ENCODE results near the gene ANO6. TPM values are rescaled to one million over a fixed set of nuclear protein-coding genes. Genes with fewer than 3 reads are reported as not detected.

Gene ANO6
- total RNA-seq, 5 donors from 2014 or later (not counting 1 experiment from before 2014, with no cell fraction given), result 17.9 to 22.5 (median 20.3) TPM

DNA sequence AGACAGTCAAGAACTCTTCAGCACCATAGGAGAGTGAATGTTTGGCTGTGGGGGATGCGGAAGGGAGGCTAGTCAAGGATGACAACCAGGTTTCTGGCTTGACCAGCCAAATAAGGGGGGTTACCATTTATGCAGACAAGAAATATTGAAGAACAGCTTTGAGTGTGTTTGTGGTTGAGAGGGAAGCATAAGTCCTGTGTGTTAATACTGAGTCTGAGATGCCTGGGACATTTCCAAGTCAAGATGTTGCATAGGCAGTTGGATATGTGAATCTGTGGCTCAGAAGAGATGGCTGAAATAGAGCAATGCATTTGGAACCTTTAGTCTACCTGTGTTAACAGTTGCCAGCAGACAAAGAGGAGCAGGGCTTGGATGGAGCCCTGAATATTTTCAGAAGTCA, 66.1 kb downstream of the ANO6 start:
- Histone ChIP-seq H3K36me3 (ENCODE audit: control insufficient read depth in 2 of 2, extremely low read depth in 1 of 2, insufficient read depth in 1 of 2, low read length in 1 of 2) (no peaks in the 10 kb centered on the region), H3K27ac (ENCODE audit: low read length) (no peak overlapping the region), H3K27me3 (replicated peaks in 1 of 2; ENCODE audit: control insufficient read depth in 2 of 2, extremely low read depth in 1 of 2, insufficient read depth in 2 of 2, low read length in 1 of 2) (no peaks in the 10 kb centered on the region), H3K9me3 (no peaks in the 10 kb centered on the region), H3K4me1 (ENCODE audit: control insufficient read depth in 1 of 2, extremely low read depth in 1 of 2, insufficient read depth in 2 of 2, low read length in 2 of 2) (no peaks in the 10 kb centered on the region), H3K4me3 (ENCODE audit: control insufficient read depth in 1 of 2, extremely low read depth in 1 of 2, low read length in 1 of 2) (no peak overlapping the region)
- Mint-ChIP-seq H3K27me3 (no peaks in the 10 kb centered on the region), H3K9me3 (peaks cover 0 to 4% (median 0%) of the 10 kb centered on the region in 3 donors), H3K36me3 (peaks cover 41% of the 10 kb centered on the region), H3K27ac (no peak overlapping the region), H3K4me1 (peaks cover 3 to 16% (median 7%) of the 10 kb centered on the region in 3 donors), H3K4me3 (no peak overlapping the region)
- ChIA-PET CTCF (no interaction called here), POLR2A (no interaction called here)
- ATAC-seq (replicated peaks in 1 of 4) (no peak), DNase-seq (no peak)
- 100% methylated on average over 1 of the region's 1 CpG for WGBS (ENCODE audit: insufficient coverage)

DNA sequence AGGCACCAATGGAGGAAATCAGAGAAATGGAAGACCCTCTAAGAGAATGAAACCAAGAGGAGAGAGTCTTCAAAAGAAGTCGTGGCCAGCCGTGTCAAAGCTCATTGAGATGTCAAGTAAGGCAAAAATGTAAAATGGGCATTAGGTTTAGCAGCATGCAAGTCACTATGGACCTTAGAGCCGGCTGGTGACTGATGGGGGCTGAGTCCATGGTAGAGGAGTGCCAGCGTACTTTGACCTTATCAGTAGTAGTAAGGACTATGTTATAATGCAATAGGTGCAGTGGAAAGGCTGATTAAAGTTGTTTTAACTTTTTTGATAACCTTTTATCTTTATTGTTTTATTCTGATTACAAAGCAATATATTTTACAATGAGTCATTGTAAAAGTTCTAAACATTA, 66.5 kb downstream of the ANO6 start:
- DNase-seq (no peak), ATAC-seq (replicated peaks in 1 of 4) (no peak)
- Mint-ChIP-seq H3K9me3 (peaks cover 0 to 4% (median 0%) of the 10 kb centered on the region in 3 donors), H3K4me3 (no peak overlapping the region), H3K27me3 (no peaks in the 10 kb centered on the region), H3K4me1 (peaks cover 3 to 19% (median 7%) of the 10 kb centered on the region in 3 donors), H3K27ac (no peak overlapping the region), H3K36me3 (peaks cover 41% of the 10 kb centered on the region)
- WGBS (ENCODE audit: insufficient coverage), result 100% methylated on average over 2 of the region's 4 CpGs
- no peaks in the 10 kb centered on the region for H3K27me3 ChIP-seq (replicated peaks in 1 of 2; ENCODE audit: control insufficient read depth in 2 of 2, extremely low read depth in 1 of 2, insufficient read depth in 2 of 2, low read length in 1 of 2)
- H3K36me3 ChIP-seq (ENCODE audit: control insufficient read depth in 2 of 2, extremely low read depth in 1 of 2, insufficient read depth in 1 of 2, low read length in 1 of 2), result no peaks in the 10 kb centered on the region
- H3K27ac ChIP-seq (ENCODE audit: low read length), result no peak overlapping the region
- ChIA-PET POLR2A (no interaction called here), CTCF (no interaction called here)
- no peak overlapping the region for H3K4me3 ChIP-seq (ENCODE audit: control insufficient read depth in 1 of 2, extremely low read depth in 1 of 2, low read length in 1 of 2)
- no peaks in the 10 kb centered on the region for H3K9me3 ChIP-seq
- H3K4me1 ChIP-seq (ENCODE audit: control insufficient read depth in 1 of 2, extremely low read depth in 1 of 2, insufficient read depth in 2 of 2, low read length in 2 of 2), result no peaks in the 10 kb centered on the region

- peaks cover 38% of the 10 kb centered on the region for H3K36me3 Mint-ChIP-seq
- H3K9me3 ChIP-seq, result no peaks in the 10 kb centered on the region
- H3K4me3 Mint-ChIP-seq, result no peak overlapping the region
- DNase-seq (no peak), ATAC-seq (replicated peaks in 1 of 4) (no peak)
- peaks cover 3 to 21% (median 5%) of the 10 kb centered on the region in 3 donors for H3K4me1 Mint-ChIP-seq
- no peak overlapping the region for H3K27ac Mint-ChIP-seq
- H3K27me3 ChIP-seq (replicated peaks in 1 of 2; ENCODE audit: control insufficient read depth in 2 of 2, extremely low read depth in 1 of 2, insufficient read depth in 2 of 2, low read length in 1 of 2), result no peaks in the 10 kb centered on the region
- no peaks in the 10 kb centered on the region for H3K27me3 Mint-ChIP-seq
- 100% methylated on average over 1 of the region's 8 CpGs for WGBS (ENCODE audit: insufficient coverage)
- no peak overlapping the region for H3K27ac ChIP-seq (ENCODE audit: low read length)
- no peaks in the 10 kb centered on the region for H3K4me1 ChIP-seq (ENCODE audit: control insufficient read depth in 1 of 2, extremely low read depth in 1 of 2, insufficient read depth in 2 of 2, low read length in 2 of 2)
- ChIA-PET CTCF (no interaction called here), POLR2A (no interaction called here)
- H3K36me3 ChIP-seq (ENCODE audit: control insufficient read depth in 2 of 2, extremely low read depth in 1 of 2, insufficient read depth in 1 of 2, low read length in 1 of 2), result no peaks in the 10 kb centered on the region
- no peak overlapping the region for H3K4me3 ChIP-seq (ENCODE audit: control insufficient read depth in 1 of 2, extremely low read depth in 1 of 2, low read length in 1 of 2)
- peaks cover 0 to 4% (median 0%) of the 10 kb centered on the region in 3 donors for H3K9me3 Mint-ChIP-seq
Measured at GRCh38 chr12:45284096-45284901, 68.4 kb downstream of the ANO6 start.

DNA sequence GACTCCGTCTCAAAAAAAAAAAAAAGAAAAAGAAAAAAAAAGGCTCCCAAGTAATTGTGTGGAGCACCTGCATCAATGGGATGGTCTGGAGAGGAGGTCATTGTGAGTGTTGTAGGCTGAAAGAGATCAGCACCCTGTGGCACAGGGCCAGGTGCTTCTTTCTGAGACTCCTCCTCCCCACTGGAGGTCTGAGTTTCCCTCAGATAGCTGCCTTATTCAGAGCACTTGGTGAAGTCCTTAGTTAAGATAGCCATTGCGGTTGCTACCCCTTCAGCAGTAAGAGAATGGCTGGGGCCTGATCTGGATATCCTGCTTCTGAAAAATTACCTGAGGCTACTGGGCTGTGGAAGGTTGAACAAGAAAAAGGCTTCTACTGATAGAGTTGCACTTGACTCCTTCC, 69.8 kb downstream of the ANO6 start:
- no peak overlapping the region for H3K4me3 Mint-ChIP-seq
- peaks cover 26% of the 10 kb centered on the region for H3K36me3 Mint-ChIP-seq
- H3K4me1 Mint-ChIP-seq, result peaks cover 3 to 21% (median 5%) of the 10 kb centered on the region in 3 donors
- Histone ChIP-seq H3K4me1 (ENCODE audit: control insufficient read depth in 1 of 2, extremely low read depth in 1 of 2, insufficient read depth in 2 of 2, low read length in 2 of 2) (no peaks in the 10 kb centered on the region), H3K27me3 (replicated peaks in 1 of 2; ENCODE audit: control insufficient read depth in 2 of 2, extremely low read depth in 1 of 2, insufficient read depth in 2 of 2, low read length in 1 of 2) (no peaks in the 10 kb centered on the region), H3K27ac (ENCODE audit: low read length) (no peak overlapping the region), H3K4me3 (ENCODE audit: control insufficient read depth in 1 of 2, extremely low read depth in 1 of 2, low read length in 1 of 2) (no peak overlapping the region), H3K9me3 (no peaks in the 10 kb centered on the region), H3K36me3 (ENCODE audit: control insufficient read depth in 2 of 2, extremely low read depth in 1 of 2, insufficient read depth in 1 of 2, low read length in 1 of 2) (no peaks in the 10 kb centered on the region)
- peaks cover 0 to 4% (median 0%) of the 10 kb centered on the region in 3 donors for H3K9me3 Mint-ChIP-seq
- DNase-seq, result no peak
- whole genome bisulfite sequencing (ENCODE audit: insufficient coverage), result no CpG with 5 or more reads among the region's 2 CpGs
- ATAC-seq (replicated peaks in 1 of 4), result no peak
- no peaks in the 10 kb centered on the region for H3K27me3 Mint-ChIP-seq
- ChIA-PET CTCF (no interaction called here), POLR2A (no interaction called here)
- H3K27ac Mint-ChIP-seq, result no peak overlapping the region

- Mint-ChIP-seq H3K27me3 (no peaks in the 10 kb centered on the region), H3K4me3 (no peak overlapping the region), H3K4me1 (peaks cover 3 to 16% (median 5%) of the 10 kb centered on the region in 3 donors), H3K27ac (no peak overlapping the region), H3K9me3 (peaks cover 0 to 4% (median 0%) of the 10 kb centered on the region in 3 donors), H3K36me3 (peaks cover 21% of the 10 kb centered on the region)
- DNase-seq (no peak), ATAC-seq (replicated peaks in 1 of 4) (no peak)
- no peaks in the 10 kb centered on the region for H3K27me3 ChIP-seq (replicated peaks in 1 of 2; ENCODE audit: control insufficient read depth in 2 of 2, extremely low read depth in 1 of 2, insufficient read depth in 2 of 2, low read length in 1 of 2)
- CTCF ChIA-PET, result no interaction called here
- POLR2A ChIA-PET, result no interaction called here
- H3K4me3 ChIP-seq (ENCODE audit: control insufficient read depth in 1 of 2, extremely low read depth in 1 of 2, low read length in 1 of 2), result no peak overlapping the region
- H3K9me3 ChIP-seq, result no peaks in the 10 kb centered on the region
- H3K4me1 ChIP-seq (ENCODE audit: control insufficient read depth in 1 of 2, extremely low read depth in 1 of 2, insufficient read depth in 2 of 2, low read length in 2 of 2), result no peaks in the 10 kb centered on the region
- no peak overlapping the region for H3K27ac ChIP-seq (ENCODE audit: low read length)
- H3K36me3 ChIP-seq (ENCODE audit: control insufficient read depth in 2 of 2, extremely low read depth in 1 of 2, insufficient read depth in 1 of 2, low read length in 1 of 2), result peaks cover 0 to 2% of the 10 kb centered on the region in 2 donors
- WGBS (ENCODE audit: insufficient coverage), result no CpG with 5 or more reads among the region's 2 CpGs
Measured at GRCh38 chr12:45286621-45287020, 70.7 kb downstream of the ANO6 start.

- CTCF ChIA-PET, result interaction anchor here in 1 of 2 donors (0.7 kb wide), 1 partner anchor 65 kb away, joined by 4 read pairs; no protein-coding TSS in a partner anchor
- H3K27ac ChIP-seq (ENCODE audit: low read length), result no peak overlapping the region
- WGBS (ENCODE audit: insufficient coverage), result no CpG with 5 or more reads among the region's 4 CpGs
- H3K27me3 ChIP-seq (replicated peaks in 1 of 2; ENCODE audit: control insufficient read depth in 2 of 2, extremely low read depth in 1 of 2, insufficient read depth in 2 of 2, low read length in 1 of 2), result no peaks in the 10 kb centered on the region
- ATAC-seq (replicated peaks in 1 of 4) (no peak), DNase-seq (no peak)
- Mint-ChIP-seq H3K27me3 (no peaks in the 10 kb centered on the region), H3K27ac (no peak overlapping the region), H3K36me3 (peaks cover 11% of the 10 kb centered on the region), H3K4me3 (no peak overlapping the region), H3K4me1 (peaks cover 0 to 14% (median 2%) of the 10 kb centered on the region in 3 donors), H3K9me3 (no peaks in the 10 kb centered on the region)
- no peaks in the 10 kb centered on the region for H3K9me3 ChIP-seq
- H3K4me1 ChIP-seq (ENCODE audit: control insufficient read depth in 1 of 2, extremely low read depth in 1 of 2, insufficient read depth in 2 of 2, low read length in 2 of 2), result no peaks in the 10 kb centered on the region
- H3K36me3 ChIP-seq (ENCODE audit: control insufficient read depth in 2 of 2, extremely low read depth in 1 of 2, insufficient read depth in 1 of 2, low read length in 1 of 2), result peaks cover 0 to 2% of the 10 kb centered on the region in 2 donors
- POLR2A ChIA-PET, result interaction anchor here (0.6 to 0.7 kb wide), 2 partner anchors 13 to 63 kb away, joined by 4 to 8 read pairs; no protein-coding TSS in a partner anchor
- H3K4me3 ChIP-seq (ENCODE audit: control insufficient read depth in 1 of 2, extremely low read depth in 1 of 2, low read length in 1 of 2), result no peak overlapping the region
Measured at GRCh38 chr12:45289245-45290215, 73.6 kb downstream of the ANO6 start.
